Measurements from ENCODE around the gene TMEM60.

The TMEM60 gene

GRCh38 chr7:77800730-77801129 lies 2.5 kb upstream of the TMEM60 start:
- TF ChIP-seq CTCF (conservative IDR thresholded peaks at IDR 0.05; ENCODE audit: low read depth, low read length) = no peak
- no peak overlapping the region for H3K4me3 ChIP-seq (ENCODE audit: low read depth, low read length)
- DNase-seq (ENCODE audit: low read depth) = no peak

- DNase-seq (ENCODE audit: low read depth) = peak; percentile 55
- TF ChIP-seq CTCF (conservative IDR thresholded peaks at IDR 0.05; ENCODE audit: low read depth, low read length) = no peak
- peak overlapping the region; percentile 86 for H3K4me3 ChIP-seq (ENCODE audit: low read depth, low read length)
These were observed 1.9 kb upstream of the TMEM60 start for GRCh38 chr7:77800158-77800557.

- DNase-seq (ENCODE audit: low read depth) = peak; percentile 41
- TF ChIP-seq CTCF (conservative IDR thresholded peaks at IDR 0.05; ENCODE audit: low read depth, low read length) = no peak
- peak overlapping the region; percentile 86 for H3K4me3 ChIP-seq (ENCODE audit: low read depth, low read length)
These were observed 1.1 kb upstream of the TMEM60 start for GRCh38 chr7:77799078-77799964.

- TF ChIP-seq CTCF (conservative IDR thresholded peaks at IDR 0.05; ENCODE audit: low read depth, low read length) = no peak
- DNase-seq (ENCODE audit: low read depth) = no peak
- H3K4me3 ChIP-seq (ENCODE audit: low read depth, low read length) = peak overlapping the region; percentile 80
These were observed 370 bp downstream of the TMEM60 start for GRCh38 chr7:77797734-77798393.

GRCh38 chr7:77796960-77797359 lies 1.3 kb downstream of the TMEM60 start:
- H3K4me3 ChIP-seq (ENCODE audit: low read depth, low read length) = peak overlapping the region; percentile 80
- TF ChIP-seq CTCF (conservative IDR thresholded peaks at IDR 0.05; ENCODE audit: low read depth, low read length) = no peak
- no peak for DNase-seq (ENCODE audit: low read depth)

- no peak for DNase-seq (ENCODE audit: low read depth)
- no peak for TF ChIP-seq CTCF (conservative IDR thresholded peaks at IDR 0.05; ENCODE audit: low read depth, low read length)
- no peak overlapping the region for H3K4me3 ChIP-seq (ENCODE audit: low read depth, low read length)
These were observed 2.1 kb downstream of the TMEM60 start for GRCh38 chr7:77796109-77796508.
